CD4-positive, alpha-beta T cell treated with Interferon alpha-2 for 1 hour (primary cell): ENCODE results near the gene GRIN2D.
A peak's percentile ranks its signal among the peaks of the same experiment; 100 is the strongest.

Experiments
- DNase-seq, 2 donors: peaks; one replicate each; pipeline ENCODE4 v3.0.0-alpha.2; 2020 to 2022

Gene GRIN2D

DNA sequence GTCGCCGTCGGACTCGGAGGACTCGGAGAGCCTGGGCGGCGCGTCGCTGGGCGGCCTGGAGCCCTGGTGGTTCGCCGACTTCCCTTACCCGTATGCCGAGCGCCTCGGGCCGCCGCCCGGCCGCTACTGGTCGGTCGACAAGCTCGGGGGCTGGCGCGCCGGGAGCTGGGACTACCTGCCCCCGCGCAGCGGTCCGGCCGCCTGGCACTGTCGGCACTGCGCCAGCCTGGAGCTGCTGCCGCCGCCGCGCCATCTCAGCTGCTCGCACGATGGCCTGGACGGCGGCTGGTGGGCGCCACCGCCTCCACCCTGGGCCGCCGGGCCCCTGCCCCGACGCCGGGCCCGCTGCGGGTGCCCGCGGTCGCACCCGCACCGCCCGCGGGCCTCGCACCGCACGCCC, 49.8 kb downstream of the GRIN2D start:
- peak in 1 of 2 donors; percentile 18 for DNase-seq
